ENCODE results near the gene KRTAP6-2.

KRTAP6-2 gene

DNA sequence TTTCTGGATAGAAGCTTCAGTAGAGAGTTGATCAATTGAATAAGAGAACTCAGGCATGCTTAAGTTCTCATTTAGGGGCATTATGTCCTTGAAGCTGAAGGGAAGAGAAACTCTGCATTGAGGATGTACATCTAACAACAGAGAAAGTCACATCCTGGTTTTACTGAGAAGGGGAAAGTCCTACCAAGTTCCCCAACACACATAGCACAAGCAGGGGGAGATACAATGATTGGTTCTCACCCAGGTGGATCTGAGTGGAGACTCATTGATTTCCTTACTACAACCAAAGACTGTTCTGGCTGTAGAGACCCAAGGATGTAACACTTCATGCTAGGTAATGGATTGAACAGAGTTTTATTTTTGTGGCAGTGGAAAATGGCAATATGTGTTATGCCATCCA is 16.5 kb upstream of the KRTAP6-2 start:
- Histone ChIP-seq H3K4me1 (ENCODE audit: control insufficient read depth, low read depth, low read length) (no peaks in the 10 kb centered on the region), H3K36me3 (ENCODE audit: control insufficient read depth, low read depth, low read length) (no peaks in the 10 kb centered on the region), H3K27me3 (ENCODE audit: control insufficient read depth, insufficient read depth, low read length) (no peaks in the 10 kb centered on the region), H3K4me3 (ENCODE audit: low read length) (no peak overlapping the region), H3K9me3 (ENCODE audit: control insufficient read depth, low read depth, low read length) (no peaks in the 10 kb centered on the region), H3K9ac (ENCODE audit: low read length) (no peak overlapping the region), H3K27ac (ENCODE audit: low read length) (no peak overlapping the region)

DNA sequence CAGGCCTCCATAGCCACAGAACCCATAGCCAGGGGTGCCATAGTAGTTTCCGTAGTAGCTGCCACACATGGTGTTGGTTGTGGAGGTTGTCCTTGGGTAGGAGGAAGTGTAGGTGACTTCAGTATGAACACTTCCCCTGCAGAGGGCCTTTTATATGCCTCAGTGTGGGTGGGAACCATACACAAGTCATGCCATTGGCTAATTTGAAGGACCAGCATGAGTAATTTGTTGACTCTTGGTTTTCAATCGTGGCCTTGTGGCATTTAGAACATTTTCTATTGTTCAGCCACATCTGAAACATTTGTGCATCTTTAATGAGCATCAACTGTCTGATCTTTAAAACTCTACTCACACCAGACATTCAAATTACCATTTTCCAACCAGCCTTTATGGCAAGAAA is 15.1 kb upstream of the KRTAP6-2 start, which contains the start of gene KRTAP6-1:
KRTAP6-1 (minus strand) TSS at position 95 of the 400 bp plus-strand sequence; CDS start at position 69, 26 bp downstream.
- no peak within 1 kb of the TSS for H3K27ac ChIP-seq (ENCODE audit: low read length)

DNA sequence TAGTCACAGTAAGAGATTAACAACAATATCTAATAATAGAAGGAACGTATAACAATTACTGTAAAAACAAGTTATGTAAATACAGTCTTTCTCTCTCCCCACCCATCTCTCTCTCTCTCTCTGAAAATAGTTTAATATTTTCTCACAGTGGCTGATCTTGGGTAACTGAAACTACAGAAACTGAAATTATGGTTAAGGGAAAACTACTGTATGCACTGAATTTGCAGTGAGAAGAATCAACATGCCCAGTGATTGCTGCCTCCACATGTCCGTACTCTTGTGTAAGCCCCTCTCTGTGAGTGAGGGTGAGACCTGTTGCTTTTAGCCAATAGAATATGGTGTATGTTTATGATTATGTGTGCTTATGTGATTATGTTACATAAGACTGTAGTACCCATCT is 13.4 kb upstream of the KRTAP6-2 start:
- no peaks in the 10 kb centered on the region for H3K9me3 ChIP-seq (ENCODE audit: control insufficient read depth, low read depth, low read length)
- H3K9ac ChIP-seq (ENCODE audit: low read length): no peak overlapping the region
- H3K27ac ChIP-seq (ENCODE audit: low read length): no peak overlapping the region
- H3K4me3 ChIP-seq (ENCODE audit: low read length): no peak overlapping the region
- H3K36me3 ChIP-seq (ENCODE audit: control insufficient read depth, low read depth, low read length): no peaks in the 10 kb centered on the region
- H3K27me3 ChIP-seq (ENCODE audit: control insufficient read depth, insufficient read depth, low read length): no peaks in the 10 kb centered on the region
- no peaks in the 10 kb centered on the region for H3K4me1 ChIP-seq (ENCODE audit: control insufficient read depth, low read depth, low read length)

More for the DNA sequence above, 15.1 kb upstream of the KRTAP6-2 start, which contains the start of gene KRTAP6-1:
- no peaks in the 10 kb centered on the region for H3K4me1 ChIP-seq (ENCODE audit: control insufficient read depth, low read depth, low read length)
- no peaks in the 10 kb centered on the region for H3K27me3 ChIP-seq (ENCODE audit: control insufficient read depth, insufficient read depth, low read length)
- H3K36me3 ChIP-seq (ENCODE audit: control insufficient read depth, low read depth, low read length): no peaks in the 10 kb centered on the region
- no peaks in the 10 kb centered on the region for H3K9me3 ChIP-seq (ENCODE audit: control insufficient read depth, low read depth, low read length)
- no peak within 1 kb of the TSS for H3K9ac ChIP-seq (ENCODE audit: low read length)
- H3K4me3 ChIP-seq (ENCODE audit: low read length): no peak within 1 kb of the TSS

DNA sequence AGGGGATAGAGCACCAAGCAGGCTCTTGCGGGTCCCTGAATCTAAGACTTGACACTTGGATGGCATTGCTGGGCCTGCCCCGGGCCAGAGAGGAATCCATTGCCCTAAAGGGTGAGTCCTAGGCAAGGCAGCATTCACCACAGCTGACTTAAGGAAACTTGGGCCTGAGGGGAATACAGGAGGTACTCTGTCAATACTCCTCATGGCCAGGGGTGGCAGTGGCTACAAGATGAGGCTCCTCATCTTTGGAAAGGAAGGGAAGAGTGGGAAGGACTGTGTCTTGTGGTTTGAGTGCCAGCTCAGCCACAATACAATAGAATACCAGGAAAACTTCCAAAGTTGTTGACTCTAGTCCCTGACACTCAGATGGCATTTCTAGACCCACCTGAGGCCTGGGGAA is 7.3 kb upstream of the KRTAP6-2 start:
- H3K9me3 ChIP-seq (ENCODE audit: control insufficient read depth, low read depth, low read length): no peaks in the 10 kb centered on the region
- H3K9ac ChIP-seq (ENCODE audit: low read length): no peak overlapping the region
- H3K36me3 ChIP-seq (ENCODE audit: control insufficient read depth, low read depth, low read length): no peaks in the 10 kb centered on the region
- no peak overlapping the region for H3K27ac ChIP-seq (ENCODE audit: low read length)
- no peaks in the 10 kb centered on the region for H3K4me1 ChIP-seq (ENCODE audit: control insufficient read depth, low read depth, low read length)
- no peak overlapping the region for H3K4me3 ChIP-seq (ENCODE audit: low read length)
- no peaks in the 10 kb centered on the region for H3K27me3 ChIP-seq (ENCODE audit: control insufficient read depth, insufficient read depth, low read length)

DNA sequence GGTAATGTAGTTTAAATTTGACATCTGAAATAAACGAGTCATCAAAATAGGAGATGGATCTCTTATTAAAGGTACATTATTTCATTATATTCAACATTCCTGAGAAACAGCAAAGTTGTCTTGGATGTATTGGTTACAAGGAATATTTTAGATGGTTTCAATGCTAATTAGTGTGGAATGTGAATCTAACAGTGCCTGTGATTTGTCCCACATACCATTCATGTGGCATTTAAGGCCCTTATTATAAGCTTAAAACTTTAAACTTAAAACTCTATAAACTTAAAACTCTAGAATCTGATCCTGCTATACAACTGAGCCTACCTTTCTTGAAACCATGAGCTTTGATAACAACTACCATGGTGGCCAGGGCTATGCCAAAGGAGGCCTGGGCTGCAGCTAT is 2.1 kb upstream of the KRTAP6-2 start, which contains the start of gene KRTAP22-1:
KRTAP22-1 (plus strand) TSS at position 301 of the 400 bp plus-strand sequence.
- Histone ChIP-seq H3K27me3 (ENCODE audit: control insufficient read depth, insufficient read depth, low read length) (no peaks in the 10 kb centered on the region), H3K27ac (ENCODE audit: low read length) (no peak within 1 kb of the TSS)

DNA sequence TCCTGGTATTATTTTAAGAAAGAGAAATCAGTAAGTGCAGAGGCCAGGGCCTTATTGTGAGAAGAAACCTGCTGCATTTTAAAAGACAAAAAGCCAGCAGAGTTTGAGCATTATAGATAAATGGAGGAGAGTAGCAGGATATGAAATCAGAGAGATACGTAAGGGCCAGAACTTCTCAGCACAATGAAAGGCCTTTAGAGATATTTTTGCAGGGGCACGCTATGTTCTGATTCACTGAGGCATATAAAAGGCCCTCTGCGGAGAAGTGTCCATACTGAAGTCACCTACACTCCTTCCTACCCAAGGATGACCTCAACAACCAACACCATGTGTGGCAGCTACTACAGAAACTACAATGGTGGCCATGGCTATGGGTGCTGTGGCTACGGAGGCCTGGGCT is 6.6 kb downstream of the KRTAP6-2 start, which contains the start of gene KRTAP6-3:
KRTAP6-3 (plus strand) TSS at position 301 of the 400 bp plus-strand sequence; CDS start at position 307, 6 bp downstream.
- Histone ChIP-seq H3K9ac (ENCODE audit: low read length) (no peak within 1 kb of the TSS), H3K9me3 (ENCODE audit: control insufficient read depth, low read depth, low read length) (no peaks in the 10 kb centered on the region), H3K4me1 (ENCODE audit: control insufficient read depth, low read depth, low read length) (no peaks in the 10 kb centered on the region), H3K4me3 (ENCODE audit: low read length) (no peak within 1 kb of the TSS), H3K27ac (ENCODE audit: low read length) (no peak within 1 kb of the TSS), H3K36me3 (ENCODE audit: control insufficient read depth, low read depth, low read length) (no peaks in the 10 kb centered on the region), H3K27me3 (ENCODE audit: control insufficient read depth, insufficient read depth, low read length) (no peaks in the 10 kb centered on the region)

More for the DNA sequence above, 2.1 kb upstream of the KRTAP6-2 start, which contains the start of gene KRTAP22-1:
- Histone ChIP-seq H3K9ac (ENCODE audit: low read length) (no peak within 1 kb of the TSS), H3K4me3 (ENCODE audit: low read length) (no peak within 1 kb of the TSS), H3K9me3 (ENCODE audit: control insufficient read depth, low read depth, low read length) (no peaks in the 10 kb centered on the region), H3K36me3 (ENCODE audit: control insufficient read depth, low read depth, low read length) (no peaks in the 10 kb centered on the region), H3K4me1 (ENCODE audit: control insufficient read depth, low read depth, low read length) (no peaks in the 10 kb centered on the region)

DNA sequence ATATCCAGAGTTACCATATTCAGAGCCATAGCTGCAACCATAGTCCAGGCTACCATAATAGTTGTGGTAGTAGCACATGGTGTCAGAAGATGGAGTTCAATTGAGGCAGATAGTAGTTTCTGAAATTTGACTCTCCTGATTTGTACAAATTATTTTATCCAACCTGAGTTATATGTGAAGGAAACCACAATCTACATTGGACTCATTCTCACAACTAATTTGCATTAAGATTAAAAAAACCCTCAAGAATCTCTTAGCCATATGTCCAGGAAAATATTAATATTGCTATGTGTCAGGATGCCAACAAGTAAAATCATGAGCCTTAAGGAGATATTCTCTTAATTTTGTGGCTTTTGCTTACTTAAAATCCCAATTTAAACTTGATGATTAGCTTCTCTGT is 8.4 kb downstream of the KRTAP6-2 start, which contains the start of gene KRTAP22-2:
KRTAP22-2 (minus strand) TSS at position 101 of the 400 bp plus-strand sequence.
- H3K4me1 ChIP-seq (ENCODE audit: control insufficient read depth, low read depth, low read length): no peaks in the 10 kb centered on the region
- no peak within 1 kb of the TSS for H3K9ac ChIP-seq (ENCODE audit: low read length)
- no peaks in the 10 kb centered on the region for H3K36me3 ChIP-seq (ENCODE audit: control insufficient read depth, low read depth, low read length)
- no peaks in the 10 kb centered on the region for H3K27me3 ChIP-seq (ENCODE audit: control insufficient read depth, insufficient read depth, low read length)
- H3K4me3 ChIP-seq (ENCODE audit: low read length): no peak within 1 kb of the TSS
- no peak within 1 kb of the TSS for H3K27ac ChIP-seq (ENCODE audit: low read length)
- H3K9me3 ChIP-seq (ENCODE audit: control insufficient read depth, low read depth, low read length): no peaks in the 10 kb centered on the region

DNA sequence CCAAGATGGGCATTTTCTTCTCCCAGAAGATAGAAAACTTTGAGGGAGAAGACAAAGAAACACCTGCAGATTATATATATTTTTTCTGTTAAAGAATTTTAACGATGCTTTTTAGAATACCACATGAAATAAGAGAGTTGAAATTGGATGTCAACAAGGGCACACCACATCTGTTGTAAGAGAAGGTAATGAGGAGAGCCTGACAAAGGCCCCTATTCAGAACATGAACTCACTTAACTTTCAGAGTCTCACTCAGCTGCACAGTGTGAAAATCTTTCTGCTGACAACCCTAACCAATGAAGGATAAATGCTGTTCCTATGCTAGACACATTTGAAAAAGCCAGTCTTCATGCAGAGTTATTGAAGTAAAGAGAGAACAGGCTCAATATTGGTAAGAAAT is 15.8 kb downstream of the KRTAP6-2 start:
- Histone ChIP-seq H3K27me3 (ENCODE audit: control insufficient read depth, insufficient read depth, low read length) (no peaks in the 10 kb centered on the region), H3K4me3 (ENCODE audit: low read length) (no peak overlapping the region), H3K9me3 (ENCODE audit: control insufficient read depth, low read depth, low read length) (no peaks in the 10 kb centered on the region), H3K9ac (ENCODE audit: low read length) (no peak overlapping the region), H3K27ac (ENCODE audit: low read length) (no peak overlapping the region), H3K36me3 (ENCODE audit: control insufficient read depth, low read depth, low read length) (no peaks in the 10 kb centered on the region), H3K4me1 (ENCODE audit: control insufficient read depth, low read depth, low read length) (no peaks in the 10 kb centered on the region)

DNA sequence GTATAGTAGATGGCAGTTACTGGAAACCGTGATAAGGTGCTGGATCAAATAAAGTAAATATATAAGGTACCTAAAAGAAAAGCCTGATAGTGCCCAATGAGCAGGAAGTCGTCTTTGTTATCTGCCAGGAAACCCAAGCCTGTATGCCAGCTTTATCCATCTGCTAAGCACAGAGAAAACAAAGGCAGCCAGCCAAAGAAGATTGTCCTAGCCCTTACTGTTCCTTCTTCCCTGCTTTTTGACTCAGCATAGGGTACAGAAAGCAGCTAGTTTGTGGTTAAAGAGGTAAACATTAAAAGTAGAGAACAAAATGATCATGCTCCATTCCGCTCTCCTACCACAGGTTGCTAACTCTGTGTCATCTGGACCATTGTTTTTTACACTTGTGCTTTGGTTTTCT is 18.6 kb downstream of the KRTAP6-2 start:
- Histone ChIP-seq H3K27me3 (ENCODE audit: control insufficient read depth, insufficient read depth, low read length) (no peaks in the 10 kb centered on the region), H3K4me1 (ENCODE audit: control insufficient read depth, low read depth, low read length) (no peaks in the 10 kb centered on the region), H3K4me3 (ENCODE audit: low read length) (no peak overlapping the region), H3K27ac (ENCODE audit: low read length) (no peak overlapping the region), H3K9me3 (ENCODE audit: control insufficient read depth, low read depth, low read length) (no peaks in the 10 kb centered on the region), H3K36me3 (ENCODE audit: control insufficient read depth, low read depth, low read length) (no peaks in the 10 kb centered on the region), H3K9ac (ENCODE audit: low read length) (no peak overlapping the region)

DNA sequence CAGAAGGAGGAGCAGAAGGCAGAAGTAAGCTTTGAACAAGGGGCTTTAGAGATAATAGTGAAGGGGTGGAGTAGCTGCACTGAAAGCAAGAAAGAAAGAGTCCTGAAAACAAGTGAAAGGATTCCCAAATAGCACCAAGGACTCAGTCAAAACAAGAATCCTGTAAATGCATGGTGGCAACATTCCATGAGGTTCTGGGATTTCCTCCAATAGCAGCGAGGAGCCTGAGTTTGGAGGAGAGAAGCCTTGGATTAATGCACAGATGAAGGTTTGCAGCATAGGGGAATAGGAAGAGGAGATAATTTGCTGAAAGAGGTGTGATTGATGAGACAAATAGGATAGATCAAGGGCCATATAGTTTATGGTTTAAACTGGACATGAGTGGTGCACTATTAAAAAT is 19.4 kb downstream of the KRTAP6-2 start:
- Histone ChIP-seq H3K4me3 (ENCODE audit: low read length) (no peak overlapping the region), H3K27me3 (ENCODE audit: control insufficient read depth, insufficient read depth, low read length) (no peaks in the 10 kb centered on the region), H3K36me3 (ENCODE audit: control insufficient read depth, low read depth, low read length) (no peaks in the 10 kb centered on the region), H3K9ac (ENCODE audit: low read length) (no peak overlapping the region), H3K4me1 (ENCODE audit: control insufficient read depth, low read depth, low read length) (no peaks in the 10 kb centered on the region), H3K27ac (ENCODE audit: low read length) (no peak overlapping the region), H3K9me3 (ENCODE audit: control insufficient read depth, low read depth, low read length) (no peaks in the 10 kb centered on the region)

DNA sequence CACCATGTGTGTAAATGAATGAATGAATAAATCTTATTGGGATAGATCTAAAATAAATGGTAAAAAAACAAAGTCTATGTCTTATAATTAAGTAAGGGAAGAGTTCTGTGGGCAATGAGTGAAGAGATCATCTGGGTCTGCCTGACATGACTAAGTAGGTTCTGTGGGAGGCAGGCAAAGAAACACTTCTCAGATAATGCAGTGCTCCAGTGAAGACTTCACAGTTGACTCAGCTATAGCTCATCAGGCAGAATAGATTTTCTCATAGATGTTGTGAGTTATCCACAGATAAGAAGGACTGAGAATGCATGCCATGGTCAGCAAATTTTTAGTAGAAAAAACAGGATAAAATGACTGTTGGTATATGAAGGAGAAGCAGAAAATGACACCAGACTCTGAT is 20.9 kb downstream of the KRTAP6-2 start:
- no peak overlapping the region for H3K27ac ChIP-seq (ENCODE audit: low read length)

DNA sequence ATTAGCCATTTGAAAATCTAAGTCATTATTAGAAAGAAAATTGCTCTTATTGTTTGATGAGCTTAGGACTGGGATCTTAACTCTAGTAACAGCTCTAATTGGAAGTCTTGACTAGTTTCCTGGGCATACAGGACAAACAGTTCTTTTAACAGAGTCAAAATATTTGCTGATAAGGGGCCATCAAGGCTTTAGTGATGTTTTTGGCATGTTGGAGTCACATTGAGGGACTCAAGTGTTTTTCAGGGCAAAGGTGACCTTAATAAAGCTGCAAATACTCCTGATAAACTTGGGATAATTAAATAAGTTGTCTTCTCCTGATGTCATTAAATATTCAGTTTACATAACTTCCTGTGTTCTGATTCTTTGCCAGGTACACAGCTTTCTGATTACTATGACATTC is 31.1 kb downstream of the KRTAP6-2 start:
- Histone ChIP-seq H3K36me3 (ENCODE audit: control insufficient read depth, low read depth, low read length) (no peaks in the 10 kb centered on the region), H3K9ac (ENCODE audit: low read length) (no peak overlapping the region), H3K4me3 (ENCODE audit: low read length) (no peak overlapping the region), H3K27me3 (ENCODE audit: control insufficient read depth, insufficient read depth, low read length) (no peaks in the 10 kb centered on the region), H3K4me1 (ENCODE audit: control insufficient read depth, low read depth, low read length) (no peaks in the 10 kb centered on the region), H3K9me3 (ENCODE audit: control insufficient read depth, low read depth, low read length) (no peaks in the 10 kb centered on the region), H3K27ac (ENCODE audit: low read length) (no peak overlapping the region)

More for the DNA sequence above, 20.9 kb downstream of the KRTAP6-2 start:
- H3K4me1 ChIP-seq (ENCODE audit: control insufficient read depth, low read depth, low read length): no peaks in the 10 kb centered on the region
- H3K4me3 ChIP-seq (ENCODE audit: low read length): no peak overlapping the region
- H3K9ac ChIP-seq (ENCODE audit: low read length): no peak overlapping the region
- H3K36me3 ChIP-seq (ENCODE audit: control insufficient read depth, low read depth, low read length): no peaks in the 10 kb centered on the region
- no peaks in the 10 kb centered on the region for H3K9me3 ChIP-seq (ENCODE audit: control insufficient read depth, low read depth, low read length)
- no peaks in the 10 kb centered on the region for H3K27me3 ChIP-seq (ENCODE audit: control insufficient read depth, insufficient read depth, low read length)

All from iPS-18a (cell line).